ENCODE data around the gene MTMR10. TPM values are rescaled to one million over a fixed set of nuclear protein-coding genes. Genes with fewer than 3 reads are reported as not detected.

MTMR10 gene
- total RNA-seq, 1 experiment from 2014 or later, result 5.0 TPM

DNA sequence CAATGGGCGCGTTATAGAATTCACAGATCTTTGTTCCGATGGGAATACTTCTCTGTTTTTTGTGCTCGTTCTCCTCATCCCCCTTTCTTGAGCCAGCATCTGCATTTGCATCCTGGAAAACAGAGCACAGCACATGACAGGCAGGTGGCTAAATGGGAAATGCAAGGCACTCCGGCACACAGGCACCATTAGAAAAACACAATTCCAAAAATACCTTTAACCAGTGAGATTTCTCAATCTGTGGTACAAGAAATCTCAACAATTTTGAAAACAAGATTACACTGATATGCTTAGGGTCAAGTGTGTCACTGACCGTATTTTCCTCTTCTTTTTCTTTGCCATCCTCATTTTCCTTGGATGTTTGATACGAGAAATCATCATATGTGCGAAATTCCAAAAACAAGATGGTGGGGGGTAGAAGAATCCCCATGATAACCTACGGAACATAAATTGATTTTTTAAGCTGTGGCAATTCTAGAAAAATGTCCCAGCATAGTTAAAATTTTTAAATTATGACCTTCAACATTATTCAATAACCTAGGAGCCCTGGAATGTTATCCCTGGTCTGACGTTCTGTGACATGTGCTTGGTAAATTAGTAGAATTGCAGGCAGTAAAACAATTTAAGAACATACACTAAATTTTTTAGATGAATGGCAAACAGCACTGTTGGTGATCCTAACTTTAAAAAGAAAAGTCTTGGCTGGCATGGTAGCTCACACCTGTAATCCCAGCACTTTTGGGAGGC, 46.5 kb upstream of the MTMR10 start:
- no peak overlapping the region for H3K27ac Mint-ChIP-seq (ENCODE audit: unreplicated experiment)
- CTCF ChIA-PET, result no interaction called here
- no peaks in the 10 kb centered on the region for H3K27me3 Mint-ChIP-seq (ENCODE audit: unreplicated experiment)
- DNase-seq, result no peak
- intact Hi-C loops (cut with micrococcal nuclease; ENCODE audit: unreplicated experiment), result no loop called here
- H3K9me3 Mint-ChIP-seq (ENCODE audit: low read depth, unreplicated experiment), result no peaks in the 10 kb centered on the region
- TF ChIP-seq, protein P1, sequence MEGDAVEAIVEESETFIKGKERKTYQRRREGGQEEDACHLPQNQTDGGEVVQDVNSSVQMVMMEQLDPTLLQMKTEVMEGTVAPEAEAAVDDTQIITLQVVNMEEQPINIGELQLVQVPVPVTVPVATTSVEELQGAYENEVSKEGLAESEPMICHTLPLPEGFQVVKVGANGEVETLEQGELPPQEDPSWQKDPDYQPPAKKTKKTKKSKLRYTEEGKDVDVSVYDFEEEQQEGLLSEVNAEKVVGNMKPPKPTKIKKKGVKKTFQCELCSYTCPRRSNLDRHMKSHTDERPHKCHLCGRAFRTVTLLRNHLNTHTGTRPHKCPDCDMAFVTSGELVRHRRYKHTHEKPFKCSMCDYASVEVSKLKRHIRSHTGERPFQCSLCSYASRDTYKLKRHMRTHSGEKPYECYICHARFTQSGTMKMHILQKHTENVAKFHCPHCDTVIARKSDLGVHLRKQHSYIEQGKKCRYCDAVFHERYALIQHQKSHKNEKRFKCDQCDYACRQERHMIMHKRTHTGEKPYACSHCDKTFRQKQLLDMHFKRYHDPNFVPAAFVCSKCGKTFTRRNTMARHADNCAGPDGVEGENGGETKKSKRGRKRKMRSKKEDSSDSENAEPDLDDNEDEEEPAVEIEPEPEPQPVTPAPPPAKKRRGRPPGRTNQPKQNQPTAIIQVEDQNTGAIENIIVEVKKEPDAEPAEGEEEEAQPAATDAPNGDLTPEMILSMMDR (IDR thresholded peaks at IDR 0.05; ENCODE audit: unreplicated experiment), result no peak
- no TSS peak for BruUV-seq (replicated peaks)
- H3K4me3 Mint-ChIP-seq (ENCODE audit: low read depth, unreplicated experiment), result no peak overlapping the region
- H3K4me1 Mint-ChIP-seq (ENCODE audit: low read depth, unreplicated experiment), result no peaks in the 10 kb centered on the region
- H3K36me3 Mint-ChIP-seq (ENCODE audit: insufficient read depth, unreplicated experiment), result no peaks in the 10 kb centered on the region

DNA sequence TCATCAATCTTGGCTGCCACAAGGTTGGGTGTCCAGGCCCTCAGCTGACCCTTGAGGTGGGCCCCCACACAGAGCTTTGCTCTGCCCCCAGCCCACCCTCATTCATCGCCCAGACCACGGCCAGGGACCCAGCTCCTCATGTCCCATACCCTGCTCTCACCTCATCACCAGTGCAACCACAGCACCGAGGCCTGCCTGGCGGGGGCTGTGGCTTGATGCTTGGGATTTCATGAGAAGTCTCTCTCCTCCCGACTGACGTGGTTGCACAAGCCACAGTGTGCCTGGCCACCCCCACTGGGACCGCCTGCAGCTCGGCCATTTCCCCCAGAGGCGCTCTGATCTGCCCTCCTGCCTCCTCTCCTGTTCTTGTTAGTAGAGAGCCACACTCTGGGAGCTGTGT, 45.4 kb upstream of the MTMR10 start:
- no peak for DNase-seq
- CTCF ChIA-PET, result no interaction called here
- intact Hi-C loops (cut with micrococcal nuclease; ENCODE audit: unreplicated experiment), result no loop called here
- no peaks in the 10 kb centered on the region for H3K27me3 Mint-ChIP-seq (ENCODE audit: unreplicated experiment)
- H3K9me3 Mint-ChIP-seq (ENCODE audit: low read depth, unreplicated experiment), result no peaks in the 10 kb centered on the region
- no peaks in the 10 kb centered on the region for H3K36me3 Mint-ChIP-seq (ENCODE audit: insufficient read depth, unreplicated experiment)
- H3K4me1 Mint-ChIP-seq (ENCODE audit: low read depth, unreplicated experiment), result no peaks in the 10 kb centered on the region
- TF ChIP-seq, protein P1 (IDR thresholded peaks at IDR 0.05; ENCODE audit: unreplicated experiment), result no peak
- no peak overlapping the region for H3K4me3 Mint-ChIP-seq (ENCODE audit: low read depth, unreplicated experiment)
- BruUV-seq (replicated peaks), result no TSS peak
- H3K27ac Mint-ChIP-seq (ENCODE audit: unreplicated experiment), result no peak overlapping the region

DNA sequence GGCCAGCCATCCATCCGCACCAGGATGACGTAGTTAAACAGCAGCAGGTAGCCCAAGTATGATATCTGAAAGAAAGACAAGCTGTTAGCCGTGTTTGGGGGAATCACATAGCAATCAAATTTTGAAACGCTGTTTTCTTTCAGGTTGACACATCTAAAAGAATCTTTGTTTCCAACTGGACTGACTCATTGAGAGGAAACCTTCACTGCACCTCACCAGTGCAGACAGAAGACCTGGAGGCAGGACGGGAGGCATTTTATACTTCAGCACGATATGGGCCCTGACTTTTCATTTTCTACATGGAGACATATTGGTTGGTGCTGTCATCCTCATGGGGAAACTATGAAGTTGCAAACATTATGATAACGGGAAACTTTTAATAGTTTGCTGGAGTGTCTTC, 44.2 kb upstream of the MTMR10 start:
- Mint-ChIP-seq H3K27ac (ENCODE audit: unreplicated experiment) (no peak overlapping the region), H3K27me3 (ENCODE audit: unreplicated experiment) (no peaks in the 10 kb centered on the region), H3K36me3 (ENCODE audit: insufficient read depth, unreplicated experiment) (no peaks in the 10 kb centered on the region), H3K4me3 (ENCODE audit: low read depth, unreplicated experiment) (no peak overlapping the region), H3K9me3 (ENCODE audit: low read depth, unreplicated experiment) (no peaks in the 10 kb centered on the region), H3K4me1 (ENCODE audit: low read depth, unreplicated experiment) (no peaks in the 10 kb centered on the region)
- intact Hi-C loops (cut with micrococcal nuclease; ENCODE audit: unreplicated experiment), result no loop called here
- CTCF ChIA-PET, result no interaction called here
- no TSS peak for BruUV-seq (replicated peaks)
- DNase-seq, result no peak
- TF ChIP-seq, protein P1 (IDR thresholded peaks at IDR 0.05; ENCODE audit: unreplicated experiment), result no peak

DNA sequence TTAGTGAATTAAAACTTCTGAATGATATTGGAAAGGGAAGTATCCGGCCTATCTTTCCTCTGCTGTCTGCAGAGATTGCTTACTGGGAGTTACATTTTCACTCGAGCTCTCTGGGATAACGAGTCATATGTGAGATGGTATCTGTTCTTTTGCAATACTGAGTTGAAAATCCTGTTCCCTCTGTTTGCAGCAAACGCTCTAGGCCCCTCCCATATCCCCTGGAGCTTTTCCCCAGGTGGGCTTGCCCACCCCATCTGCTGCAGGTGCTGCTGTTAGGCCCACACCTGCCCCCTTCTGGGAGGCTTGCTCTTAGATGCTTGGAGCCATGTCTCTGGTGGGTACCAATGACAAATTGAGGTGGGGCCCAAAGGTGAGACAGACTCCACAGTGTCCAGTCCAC, 42.7 kb upstream of the MTMR10 start:
- H3K27ac Mint-ChIP-seq (ENCODE audit: unreplicated experiment), result no peak overlapping the region
- DNase-seq, result no peak
- CTCF ChIA-PET, result no interaction called here
- BruUV-seq (replicated peaks), result no TSS peak
- intact Hi-C loops (cut with micrococcal nuclease; ENCODE audit: unreplicated experiment), result no loop called here
- no peaks in the 10 kb centered on the region for H3K36me3 Mint-ChIP-seq (ENCODE audit: insufficient read depth, unreplicated experiment)
- no peaks in the 10 kb centered on the region for H3K9me3 Mint-ChIP-seq (ENCODE audit: low read depth, unreplicated experiment)
- no peaks in the 10 kb centered on the region for H3K27me3 Mint-ChIP-seq (ENCODE audit: unreplicated experiment)
- TF ChIP-seq, protein P1 (IDR thresholded peaks at IDR 0.05; ENCODE audit: unreplicated experiment), result no peak
- no peaks in the 10 kb centered on the region for H3K4me1 Mint-ChIP-seq (ENCODE audit: low read depth, unreplicated experiment)
- H3K4me3 Mint-ChIP-seq (ENCODE audit: low read depth, unreplicated experiment), result no peak overlapping the region

All from Calu3 (cell line).